Activated CD8-positive, alpha-beta memory T cell treated with anti-CD3 and anti-CD28 coated beads for 36 hours (primary cell): Measurements from ENCODE around the gene PLEKHN1. TPM values are rescaled to one million over a fixed set of nuclear protein-coding genes. Genes with fewer than 3 reads are reported as not detected.

Experiments used
- CTCF ChIA-PET: fragments of 350-600 bp; sonication (Branson Sonifier 250); formaldehyde crosslinking; loops from one replicate; lab custom pipeline; 2021; ENCODE audit warnings: antibody characterized with exemption; lab: Charles Lee
- POLR2A ChIA-PET: fragments of 350-600 bp; sonication (Branson Sonifier 250); formaldehyde crosslinking; loops from one replicate; lab custom pipeline; 2021; ENCODE audit warnings: antibody characterized with exemption; lab: Charles Lee
- total RNA-seq, 2 experiments: library from RNA; stranded (reverse); gene quantifications; one replicate each; pipeline ENCODE4 v1.2.3, GENCODE V29; 2021

Gene PLEKHN1
- total RNA-seq, 2 experiments from 2014 or later, result 3.1 to 3.8 TPM

GRCh38 chr1:1022302-1023009, 56.2 kb downstream of the PLEKHN1 start:
- POLR2A ChIA-PET, result no interaction called here
- CTCF ChIA-PET, result interaction anchor here (1.1 to 1.3 kb wide), 2 partner anchors 10 to 16 kb away, joined by 3 to 5 read pairs; no protein-coding TSS in a partner anchor

GRCh38 chr1:1023700-1024099, 57.4 kb downstream of the PLEKHN1 start:
- CTCF ChIA-PET, result interaction anchor here (1.0 kb wide), 1 partner anchor 21 kb away, joined by 3 read pairs; no protein-coding TSS in a partner anchor
- POLR2A ChIA-PET, result no interaction called here

GRCh38 chr1:1024149-1024770, 58.0 kb downstream of the PLEKHN1 start:
- CTCF ChIA-PET, result interaction anchor here (1.0 to 1.1 kb wide), 2 partner anchors 22 to 40 kb away, joined by 3 read pairs; no protein-coding TSS in a partner anchor
- POLR2A ChIA-PET, result no interaction called here

GRCh38 chr1:1024771-1025699, 58.8 kb downstream of the PLEKHN1 start:
- CTCF ChIA-PET, result interaction anchor here (1.1 kb wide), 1 partner anchor 40 kb away, joined by 3 read pairs; no protein-coding TSS in a partner anchor
- POLR2A ChIA-PET, result no interaction called here

Other genes starting within 250 kb of the PLEKHN1 start
- not detected for gene SAMD11, start 42.6 kb upstream of the PLEKHN1 start, total RNA-seq
- gene NOC2L, start 7.2 kb upstream of the PLEKHN1 start, total RNA-seq, result 100 to 1,000 TPM; 180 to 192 TPM
- 10 to 100 TPM; 33.6 to 37.2 TPM for gene KLHL17, start 5.9 kb upstream of the PLEKHN1 start, total RNA-seq
- gene PERM1, start 15.6 kb downstream of the PLEKHN1 start, total RNA-seq, result not detected
- gene HES4, start 33.6 kb downstream of the PLEKHN1 start, total RNA-seq, result under 1 TPM; 0.27 to 0.51 TPM
- 10 to 100 TPM; 16.6 to 18.7 TPM for gene ISG15, start 47.0 kb downstream of the PLEKHN1 start, total RNA-seq
- 10 to 100 TPM; 12.1 to 12.5 TPM for gene AGRN, start 53.6 kb downstream of the PLEKHN1 start, total RNA-seq
- gene RNF223, start 107.8 kb downstream of the PLEKHN1 start, total RNA-seq, result not detected
- gene C1orf159, start 149.6 kb downstream of the PLEKHN1 start, total RNA-seq, result 10 to 100 TPM; 20.0 to 22.1 TPM
- not detected for gene TTLL10, start 207.4 kb downstream of the PLEKHN1 start, total RNA-seq
- gene TNFRSF18, start 240.1 kb downstream of the PLEKHN1 start, total RNA-seq, result 10 to 100 TPM; 79.2 to 80.8 TPM
- gene TNFRSF4, start 247.7 kb downstream of the PLEKHN1 start, total RNA-seq, result 100 to 1,000 TPM; 152 to 154 TPM